Eye (tissue), 1 donor: ENCODE measurements around the gene PPP2R5C.

Experiments
- DNase-seq: peaks from one replicate; pipeline ENCODE4 v3.0.0-alpha.2; 2015

Gene PPP2R5C

GRCh38 chr14:101817501-101818001 lies 56.0 kb downstream of the PPP2R5C start:
- DNase-seq, result no peak

- no peak for DNase-seq
Observed at GRCh38 chr14:101819251-101819990, 57.9 kb downstream of the PPP2R5C start.

GRCh38 chr14:101820283-101820798 lies 58.8 kb downstream of the PPP2R5C start:
- no peak for DNase-seq

GRCh38 chr14:101821528-101821927 lies 60.0 kb downstream of the PPP2R5C start:
- no peak for DNase-seq

- no peak for DNase-seq
Observed at GRCh38 chr14:101823066-101823465, 61.6 kb downstream of the PPP2R5C start.

- no peak for DNase-seq
Observed at GRCh38 chr14:101823511-101824120, 62.1 kb downstream of the PPP2R5C start.

- DNase-seq, result no peak
Observed at GRCh38 chr14:101824339-101824727, 62.8 kb downstream of the PPP2R5C start.

GRCh38 chr14:101825797-101826196 lies 64.3 kb downstream of the PPP2R5C start:
- no peak for DNase-seq

- no peak for DNase-seq
Observed at GRCh38 chr14:101826351-101826750, 64.8 kb downstream of the PPP2R5C start.

GRCh38 chr14:101827286-101827685 lies 65.8 kb downstream of the PPP2R5C start:
- DNase-seq, result no peak

GRCh38 chr14:101828046-101828445 lies 66.5 kb downstream of the PPP2R5C start:
- no peak for DNase-seq

- no peak for DNase-seq
Observed at GRCh38 chr14:101830271-101830670, 68.8 kb downstream of the PPP2R5C start.

GRCh38 chr14:101833045-101833444 lies 71.5 kb downstream of the PPP2R5C start:
- DNase-seq, result no peak

GRCh38 chr14:101834397-101834796 lies 72.9 kb downstream of the PPP2R5C start:
- no peak for DNase-seq

GRCh38 chr14:101834800-101835547 lies 73.5 kb downstream of the PPP2R5C start:
- DNase-seq, result no peak

GRCh38 chr14:101835566-101835965 lies 74.1 kb downstream of the PPP2R5C start:
- no peak for DNase-seq

- DNase-seq, result no peak
Observed at GRCh38 chr14:101836135-101836534, 74.6 kb downstream of the PPP2R5C start.

GRCh38 chr14:101838476-101838875 lies 77.0 kb downstream of the PPP2R5C start:
- DNase-seq, result no peak

- DNase-seq, result no peak
Observed at GRCh38 chr14:101839236-101839635, 77.7 kb downstream of the PPP2R5C start.

- no peak for DNase-seq
Observed at GRCh38 chr14:101839661-101840060, 78.2 kb downstream of the PPP2R5C start.

GRCh38 chr14:101840649-101841369 lies 79.3 kb downstream of the PPP2R5C start:
- no peak for DNase-seq

- DNase-seq, result no peak
Observed at GRCh38 chr14:101843038-101843437, 81.5 kb downstream of the PPP2R5C start.

- no peak for DNase-seq
Observed at GRCh38 chr14:101843665-101844064, 82.2 kb downstream of the PPP2R5C start.
